Measurements from ENCODE around the gene UBE2L5.
"Not testable (repeated sequence)": the region's sequence is repeated elsewhere in the genome, so short reads cannot be mapped to it uniquely, and the experiment has no call there.

UBE2L5 gene

GRCh38 chr13:30438286-30438685, 16.0 kb downstream of the UBE2L5 start:
- no peak for TF ChIP-seq CTCF (IDR thresholded peaks at IDR 0.05; ENCODE audit: insufficient read depth, low read depth, low read length, missing control alignments)
- DNase-seq (ENCODE audit: low read depth) = no peak
- no peak overlapping the region for H3K4me3 ChIP-seq (ENCODE audit: low read length)

- no peak for TF ChIP-seq CTCF (IDR thresholded peaks at IDR 0.05; ENCODE audit: insufficient read depth, low read depth, low read length, missing control alignments)
- H3K4me3 ChIP-seq (ENCODE audit: low read length) = no peak overlapping the region
- peak; percentile 36 for DNase-seq (ENCODE audit: low read depth)
Measured at GRCh38 chr13:30440910-30441703, 18.8 kb downstream of the UBE2L5 start.

- no peak overlapping the region for H3K4me3 ChIP-seq (ENCODE audit: low read length)
- TF ChIP-seq CTCF (IDR thresholded peaks at IDR 0.05; ENCODE audit: insufficient read depth, low read depth, low read length, missing control alignments) = no peak
- DNase-seq (ENCODE audit: low read depth) = no peak
Measured at GRCh38 chr13:30442926-30443325, 20.6 kb downstream of the UBE2L5 start.

- DNase-seq (ENCODE audit: low read depth); H3K4me3 ChIP-seq (ENCODE audit: low read length): not testable (repeated sequence)
Measured at GRCh38 chr13:30443491-30443890, 21.2 kb downstream of the UBE2L5 start.

GRCh38 chr13:30443957-30444404, 21.7 kb downstream of the UBE2L5 start:
- TF ChIP-seq CTCF (IDR thresholded peaks at IDR 0.05; ENCODE audit: insufficient read depth, low read depth, low read length, missing control alignments) = no peak
- H3K4me3 ChIP-seq (ENCODE audit: low read length) = no peak overlapping the region
- DNase-seq (ENCODE audit: low read depth) = no peak

- TF ChIP-seq CTCF (IDR thresholded peaks at IDR 0.05; ENCODE audit: insufficient read depth, low read depth, low read length, missing control alignments) = no peak
- no peak overlapping the region for H3K4me3 ChIP-seq (ENCODE audit: low read length)
- no peak for DNase-seq (ENCODE audit: low read depth)
Measured at GRCh38 chr13:30446126-30446500, 23.8 kb downstream of the UBE2L5 start.

- DNase-seq (ENCODE audit: low read depth) = no peak
- no peak for TF ChIP-seq CTCF (IDR thresholded peaks at IDR 0.05; ENCODE audit: insufficient read depth, low read depth, low read length, missing control alignments)
- no peak overlapping the region for H3K4me3 ChIP-seq (ENCODE audit: low read length)
Measured at GRCh38 chr13:30448441-30448840, 26.1 kb downstream of the UBE2L5 start.
